Adrenal gland (tissue), 5 donors: Measurements from ENCODE around the gene NKAIN2.

Experiments
- POLR2A ChIP-seq, 2 donors: fragments of 450-650 bp; IDR thresholded peaks; one replicate each; pipeline ENCODE4 v1.6.1; 2017; ENCODE audit warnings: antibody characterized with exemption in 2 of 2, mild to moderate bottlenecking in 2 of 2, moderate library complexity in 1 of 2
- TF ChIP-seq, protein P1 (sequence below), 6 experiments: fragments of 450-650 bp in 4 of 6; fragments of 200-600 bp in 2 of 6; sonication (generic) in 1 of 6; IDR thresholded peaks; 1 replicate in 5 of 6; 2 replicates in 1 of 6; pipeline versions ENCODE4 v1.5.1 to v1.8.0; 2016 to 2021; ENCODE audit warnings: antibody characterized with exemption in 6 of 6, mild to moderate bottlenecking in 2 of 6, moderate library complexity in 1 of 6
- donor health status: DM: no; HTN: no; CAD: no.

DNA sequence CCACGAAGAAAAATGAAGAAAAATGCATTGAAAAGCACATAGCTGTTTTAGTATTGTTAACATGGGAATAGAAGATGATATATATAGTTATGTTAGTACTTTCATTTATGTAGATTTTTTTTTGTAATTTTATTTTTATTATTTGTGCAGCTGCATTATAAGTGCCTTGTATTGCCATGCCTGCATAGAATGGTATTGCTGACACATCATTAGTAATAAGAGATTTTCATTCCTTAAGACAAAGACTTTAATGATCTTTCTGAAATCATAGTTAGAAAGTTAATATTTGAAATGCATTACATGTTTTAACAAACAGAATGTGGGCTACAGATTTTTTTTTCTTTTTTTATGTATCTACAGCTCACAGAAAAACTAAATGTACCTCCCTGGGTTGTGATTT, 506.5 kb downstream of the NKAIN2 start:
- no peak for TF ChIP-seq POLR2A (IDR thresholded peaks at IDR 0.05)
- TF ChIP-seq, protein P1, sequence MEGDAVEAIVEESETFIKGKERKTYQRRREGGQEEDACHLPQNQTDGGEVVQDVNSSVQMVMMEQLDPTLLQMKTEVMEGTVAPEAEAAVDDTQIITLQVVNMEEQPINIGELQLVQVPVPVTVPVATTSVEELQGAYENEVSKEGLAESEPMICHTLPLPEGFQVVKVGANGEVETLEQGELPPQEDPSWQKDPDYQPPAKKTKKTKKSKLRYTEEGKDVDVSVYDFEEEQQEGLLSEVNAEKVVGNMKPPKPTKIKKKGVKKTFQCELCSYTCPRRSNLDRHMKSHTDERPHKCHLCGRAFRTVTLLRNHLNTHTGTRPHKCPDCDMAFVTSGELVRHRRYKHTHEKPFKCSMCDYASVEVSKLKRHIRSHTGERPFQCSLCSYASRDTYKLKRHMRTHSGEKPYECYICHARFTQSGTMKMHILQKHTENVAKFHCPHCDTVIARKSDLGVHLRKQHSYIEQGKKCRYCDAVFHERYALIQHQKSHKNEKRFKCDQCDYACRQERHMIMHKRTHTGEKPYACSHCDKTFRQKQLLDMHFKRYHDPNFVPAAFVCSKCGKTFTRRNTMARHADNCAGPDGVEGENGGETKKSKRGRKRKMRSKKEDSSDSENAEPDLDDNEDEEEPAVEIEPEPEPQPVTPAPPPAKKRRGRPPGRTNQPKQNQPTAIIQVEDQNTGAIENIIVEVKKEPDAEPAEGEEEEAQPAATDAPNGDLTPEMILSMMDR (IDR thresholded peaks at IDR 0.05), result no peak
